DOHH2 (cell line): ENCODE results near the gene RIMKLB.

Experiments
- H3F3A ChIP-seq: fragments of 200-600 bp; sonication (generic), shearing (Covaris generic); 2 replicates; pipeline ENCODE4 v1.6.0; 2016; ENCODE audit warnings: antibody characterized with exemption, mild to moderate bottlenecking; ENCODE audit not compliant: control insufficient read depth, insufficient read depth
- H3K27ac ChIP-seq: fragments of 200-600 bp; sonication (generic); 2 replicates; pipeline ENCODE4 v1.5.1; 2014; ENCODE audit warnings: low read depth, mild to moderate bottlenecking, low read length, moderate library complexity
- H3K27me3 ChIP-seq: fragments of 200-600 bp; sonication (generic); 2 replicates; pipeline ENCODE4 v1.6.1; 2014; ENCODE audit warnings: mild to moderate bottlenecking, low read length, mixed read lengths; ENCODE audit not compliant: control insufficient read depth
- H3K36me3 ChIP-seq: fragments of 200-600 bp; sonication (generic); 2 replicates; pipeline ENCODE4 v1.6.1; 2014; ENCODE audit warnings: mild to moderate bottlenecking, low read length, moderate library complexity, mixed read lengths; ENCODE audit not compliant: control insufficient read depth
- H3K4me1 ChIP-seq: fragments of 200-600 bp; sonication (generic); 2 replicates; pipeline ENCODE4 v1.6.1; 2014; ENCODE audit warnings: mild to moderate bottlenecking, low read length, mixed read lengths; ENCODE audit not compliant: control insufficient read depth
- H3K4me2 ChIP-seq: fragments of 200-600 bp; sonication (generic); 2 replicates; pipeline ENCODE4 v1.6.0; 2014; ENCODE audit warnings: mild to moderate bottlenecking, low read length, moderate library complexity
- H3K4me3 ChIP-seq: fragments of 200-600 bp; sonication (generic); 2 replicates; pipeline ENCODE4 v1.5.1; 2014; ENCODE audit warnings: mild to moderate bottlenecking, low read length, mixed read lengths
- H3K79me2 ChIP-seq: fragments of 200-600 bp; sonication (generic); 2 replicates; pipeline ENCODE4 v1.6.1; 2014; ENCODE audit warnings: mild to moderate bottlenecking, low read length, mixed read lengths; ENCODE audit not compliant: control insufficient read depth
- H3K9me2 ChIP-seq: fragments of 200-600 bp; sonication (generic); replicated peaks from 2 replicates; pipeline ENCODE4 v1.6.1; 2014; ENCODE audit warnings: mild to moderate bottlenecking, low read length, mixed read lengths; ENCODE audit not compliant: control insufficient read depth
- H3K9me3 ChIP-seq: fragments of 200-600 bp; sonication (generic); 2 replicates; pipeline ENCODE4 v1.6.1; 2014; ENCODE audit warnings: antibody characterized with exemption, low read length, mixed read lengths; ENCODE audit not compliant: control insufficient read depth, insufficient read depth
- H4K20me1 ChIP-seq: fragments of 200-600 bp; sonication (generic); 2 replicates; pipeline ENCODE4 v1.6.0; 2014; ENCODE audit warnings: low read depth, mild to moderate bottlenecking, antibody characterized with exemption, low read length, moderate library complexity; ENCODE audit not compliant: control insufficient read depth, insufficient read depth
- CTCF ChIP-seq: fragments of 200-600 bp; sonication (generic); IDR thresholded peaks from one replicate; pipeline ENCODE4 v1.5.1; 2014; ENCODE audit warnings: antibody characterized with exemption, mild to moderate bottlenecking, low read depth, low read length; ENCODE audit not compliant: poor library complexity, severe bottlenecking
- EZH2phosphoT487 ChIP-seq: fragments of 200-600 bp; sonication (generic); IDR thresholded peaks from 2 replicates; pipeline ENCODE4 v1.6.1; 2017; ENCODE audit warnings: borderline replicate concordance, mild to moderate bottlenecking, antibody characterized with exemption, low read length, moderate library complexity, mixed read lengths

Gene RIMKLB

GRCh38 chr12:8828257-8829124 is 130.7 kb downstream of the RIMKLB start:
- H4K20me1 ChIP-seq: no peaks in the 10 kb centered on the region
- peaks cover 17% of the 10 kb centered on the region for H3K4me1 ChIP-seq
- H3K27ac ChIP-seq: no peak overlapping the region
- TF ChIP-seq EZH2phosphoT487 (no peak), CTCF (no peak)
- no peaks in the 10 kb centered on the region; the same call in 1 of the 2 replicates for H3K9me3 ChIP-seq
- H3K79me2 ChIP-seq: no peaks in the 10 kb centered on the region
- no peaks in the 10 kb centered on the region for H3K36me3 ChIP-seq
- H3F3A ChIP-seq: 0 out of 2 replicates have a peak, but pooled peaks cover 4% of the 10 kb centered on the region
- H3K9me2 ChIP-seq: no peaks in the 10 kb centered on the region
- no peak overlapping the region for H3K4me2 ChIP-seq
- H3K27me3 ChIP-seq: no peaks in the 10 kb centered on the region
- no peak overlapping the region for H3K4me3 ChIP-seq

DNA sequence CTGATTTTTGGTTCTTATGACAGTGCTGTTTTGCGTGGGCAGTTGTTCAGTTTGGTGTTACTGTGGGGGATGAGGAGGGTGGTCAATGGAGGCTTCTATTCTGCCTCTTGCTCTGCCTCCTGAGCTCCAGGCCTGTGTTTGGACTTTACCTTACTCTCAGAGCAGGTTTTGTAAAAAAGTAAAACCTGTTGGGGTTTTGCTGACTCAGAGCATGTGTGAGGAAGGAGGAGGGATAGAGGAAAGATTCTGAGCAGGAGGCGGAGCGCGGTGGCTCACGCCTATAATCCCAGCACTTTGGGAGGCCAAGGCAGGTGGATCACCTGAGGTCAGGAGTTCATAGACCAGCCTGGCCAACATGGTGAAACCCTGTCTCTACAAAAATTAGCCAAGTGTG is 131.3 kb downstream of the RIMKLB start:
- no peaks in the 10 kb centered on the region for H4K20me1 ChIP-seq
- H3K4me1 ChIP-seq: peaks cover 17% of the 10 kb centered on the region
- no peaks in the 10 kb centered on the region for H3K36me3 ChIP-seq
- H3K4me3 ChIP-seq: no peak overlapping the region
- H3K79me2 ChIP-seq: no peaks in the 10 kb centered on the region
- no peaks in the 10 kb centered on the region for H3K9me2 ChIP-seq
- no peak overlapping the region for H3K4me2 ChIP-seq
- no peak overlapping the region for H3K27ac ChIP-seq
- H3F3A ChIP-seq: 0 out of 2 replicates have a peak, but pooled peaks cover 4% of the 10 kb centered on the region
- no peaks in the 10 kb centered on the region for H3K27me3 ChIP-seq
- TF ChIP-seq EZH2phosphoT487: no peak
- no peak for TF ChIP-seq CTCF
- no peaks in the 10 kb centered on the region; the same call in 1 of the 2 replicates for H3K9me3 ChIP-seq

DNA sequence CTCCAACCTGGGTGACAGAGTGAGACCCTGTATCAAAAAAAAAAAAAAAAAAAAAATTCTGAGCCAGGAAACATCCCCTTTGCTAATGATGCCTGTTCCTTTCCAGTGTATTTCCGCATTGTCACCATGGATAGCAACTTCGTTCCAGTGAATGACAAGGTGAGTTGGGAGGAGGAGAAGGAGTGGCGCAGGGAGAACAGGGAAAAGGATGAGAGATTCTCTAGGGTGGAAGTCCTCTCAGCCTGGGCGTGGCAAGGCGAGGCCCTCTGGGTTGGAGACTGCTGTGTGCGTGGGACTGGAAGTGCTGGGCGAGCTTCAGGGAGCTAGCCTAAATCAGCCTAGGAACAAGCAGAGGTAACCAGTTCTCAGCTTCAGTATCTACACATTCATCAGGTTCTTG is 131.8 kb downstream of the RIMKLB start:
- Histone ChIP-seq H3K9me3 (no peaks in the 10 kb centered on the region; the same call in 1 of the 2 replicates), H3K27ac (no peak overlapping the region), H3K36me3 (no peaks in the 10 kb centered on the region), H3K4me1 (peaks cover 17% of the 10 kb centered on the region), H3K9me2 (no peaks in the 10 kb centered on the region), H3K79me2 (no peaks in the 10 kb centered on the region), H3K4me2 (no peak overlapping the region), H3K27me3 (no peaks in the 10 kb centered on the region), H3F3A (0 out of 2 replicates have a peak, but pooled peaks cover 4% of the 10 kb centered on the region), H3K4me3 (no peak overlapping the region), H4K20me1 (no peaks in the 10 kb centered on the region)
- TF ChIP-seq CTCF: no peak
